Mucosa of stomach (tissue), 1 donor: ENCODE data around the gene ESRRA.
"Not testable (repeated sequence)": the region's sequence is repeated elsewhere in the genome, so short reads cannot be mapped to it uniquely, and the experiment has no call there.

Experiments
- H3K27me3 ChIP-seq: one replicate; pipeline ENCODE4 v1.7.0; 2013; ENCODE audit warnings: mild to moderate bottlenecking, low read length; ENCODE audit not compliant: control insufficient read depth, insufficient read depth
- H3K36me3 ChIP-seq: one replicate; pipeline ENCODE4 v1.7.0; 2013; ENCODE audit warnings: low read length; ENCODE audit not compliant: control insufficient read depth, insufficient read depth
- H3K4me1 ChIP-seq: one replicate; pipeline ENCODE4 v1.7.0; 2013; ENCODE audit warnings: mild to moderate bottlenecking, low read length; ENCODE audit not compliant: control insufficient read depth, insufficient read depth
- H3K4me3 ChIP-seq: one replicate; pipeline ENCODE4 v1.7.0; 2013; ENCODE audit warnings: low read length
- H3K9ac ChIP-seq: one replicate; pipeline ENCODE4 v1.7.0; 2013; ENCODE audit warnings: mild to moderate bottlenecking, low read length, moderate library complexity
- H3K9me3 ChIP-seq: one replicate; pipeline ENCODE4 v1.7.0; 2013; ENCODE audit warnings: mild to moderate bottlenecking, low read length, moderate library complexity; ENCODE audit not compliant: control insufficient read depth
- donor health status: Pancreatic carcinoma.

The ESRRA gene

DNA sequence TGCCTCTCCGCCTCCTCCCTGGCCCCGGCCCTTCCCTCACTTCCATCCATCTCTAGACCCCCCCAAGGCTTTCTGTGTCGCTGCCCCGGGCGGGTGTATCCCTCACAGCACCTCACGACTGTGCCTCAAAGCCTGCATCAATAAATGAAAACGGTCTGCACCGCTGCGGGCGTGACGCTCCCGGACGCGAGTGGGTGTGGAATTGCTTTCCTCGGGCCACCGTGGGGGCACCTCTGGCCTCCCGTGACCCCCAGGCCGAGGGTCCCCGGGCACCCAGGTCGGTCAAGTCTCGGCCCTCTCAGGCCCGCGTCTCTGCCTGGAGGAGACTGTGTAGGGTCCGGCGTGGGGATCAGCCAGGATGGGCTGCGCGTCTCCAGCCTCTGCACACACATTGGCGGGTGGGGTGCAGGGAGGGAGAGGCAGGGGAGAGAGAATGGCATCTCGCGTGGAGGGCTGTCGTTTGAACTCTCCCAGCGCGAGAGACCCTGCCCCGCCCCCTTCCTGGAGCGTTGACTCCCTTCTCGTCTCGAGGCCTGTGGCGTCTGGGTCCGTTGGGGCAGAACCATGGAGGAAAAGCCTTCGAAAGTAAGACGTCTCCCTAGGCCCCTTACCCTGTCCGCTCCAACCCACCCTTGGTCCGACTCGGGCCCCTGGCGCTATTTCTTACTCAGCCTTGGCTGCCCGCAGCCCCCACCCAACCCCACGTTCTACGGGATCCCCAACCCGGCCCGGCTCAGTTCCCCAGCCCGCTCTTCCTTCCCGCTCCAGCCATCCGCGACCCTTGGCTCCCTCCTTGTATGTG, 5.3 kb upstream of the ESRRA start, which contains the start of gene CATSPERZ:
CATSPERZ (plus strand) TSS at position 512 of the 802 bp plus-strand sequence; CDS start at position 565, 53 bp downstream.
- H3K36me3 ChIP-seq: no peaks in the 10 kb centered on the region
- H3K4me3 ChIP-seq: no peak within 1 kb of the TSS
- H3K4me1 ChIP-seq: peaks cover 36% of the 10 kb centered on the region
- H3K9me3 ChIP-seq: no peaks in the 10 kb centered on the region
- peak within 1 kb of the TSS; percentile 38 for H3K9ac ChIP-seq
- H3K27me3 ChIP-seq: peaks cover 60% of the 10 kb centered on the region

DNA sequence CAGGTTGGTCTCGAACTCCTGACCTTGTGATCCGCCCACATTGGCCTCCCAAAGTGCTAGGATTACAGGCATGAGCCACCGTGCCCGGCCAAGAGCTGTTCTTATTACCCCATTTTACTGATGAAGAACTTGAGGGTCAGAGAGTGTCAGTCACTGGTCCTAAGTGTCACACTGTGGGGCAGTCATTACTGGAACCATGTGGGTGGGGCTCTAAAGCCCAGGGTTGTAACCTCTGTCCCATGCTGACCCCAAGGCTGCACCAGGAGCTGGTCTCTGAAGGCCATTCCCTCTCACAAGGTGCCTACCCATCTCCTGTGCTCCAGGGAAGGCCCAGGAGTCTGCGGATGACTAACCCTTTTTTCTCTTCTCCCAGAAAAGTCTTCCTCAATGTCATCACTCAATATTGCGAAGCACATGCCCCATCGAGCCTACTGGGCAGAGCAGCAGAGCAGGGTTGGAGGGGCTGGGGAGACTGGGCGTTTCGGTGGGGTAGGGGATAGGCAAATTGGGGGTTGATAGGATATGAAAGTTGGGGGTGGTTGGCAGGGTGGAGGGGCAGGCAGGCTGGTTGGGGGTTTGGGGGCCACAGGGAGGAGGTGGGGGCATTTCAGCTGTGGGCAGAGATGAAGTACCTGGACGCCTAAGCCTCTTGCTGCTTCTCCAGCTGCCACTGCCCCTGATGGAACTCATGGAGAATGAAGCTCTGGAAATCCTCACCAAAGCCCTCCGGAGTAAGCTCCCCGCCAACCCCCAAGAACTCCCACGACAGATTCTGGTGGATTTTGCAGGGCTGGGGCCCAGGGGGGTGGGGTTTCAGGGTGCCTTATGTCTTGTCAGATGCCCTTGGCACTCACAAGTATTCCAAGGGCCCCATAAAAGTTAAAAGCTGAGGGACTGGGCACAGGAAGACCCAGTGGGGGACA, 2.0 kb upstream of the ESRRA start:
- H3K9ac ChIP-seq: peak overlapping the region; percentile 82
- peaks cover 26% of the 10 kb centered on the region for H3K27me3 ChIP-seq
- no peaks in the 10 kb centered on the region for H3K9me3 ChIP-seq
- H3K4me3 ChIP-seq: no peak overlapping the region
- no peaks in the 10 kb centered on the region for H3K36me3 ChIP-seq
- peaks cover 45% of the 10 kb centered on the region for H3K4me1 ChIP-seq

DNA sequence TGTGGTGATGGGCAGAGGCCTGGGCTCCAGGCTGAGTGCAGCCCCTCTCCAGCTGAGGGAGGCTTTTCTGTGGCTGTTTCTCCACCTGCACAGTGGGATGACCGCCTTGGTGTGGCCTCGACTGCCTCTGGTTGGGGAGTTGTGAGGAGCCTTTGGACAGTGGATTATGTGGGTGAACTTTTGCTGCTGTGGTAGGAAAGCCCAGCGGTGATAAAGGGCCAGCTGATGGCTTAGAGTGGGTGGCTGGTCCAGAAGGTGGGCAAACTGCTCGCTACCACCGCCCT, 1.4 kb upstream of the ESRRA start:
- H3K36me3 ChIP-seq: no peaks in the 10 kb centered on the region
- H3K4me3 ChIP-seq: peak overlapping the region; percentile 64
- H3K9ac ChIP-seq: peak overlapping the region; percentile 82
- peaks cover 45% of the 10 kb centered on the region for H3K4me1 ChIP-seq
- no peaks in the 10 kb centered on the region for H3K9me3 ChIP-seq
- H3K27me3 ChIP-seq: peaks cover 21% of the 10 kb centered on the region

- Histone ChIP-seq H3K4me1 (peaks cover 39% of the 10 kb centered on the region), H3K9ac (peak overlapping the region; percentile 82), H3K27me3 (peaks cover 16% of the 10 kb centered on the region), H3K4me3 (peak overlapping the region; percentile 64), H3K36me3 (no peaks in the 10 kb centered on the region), H3K9me3 (no peaks in the 10 kb centered on the region)
These were observed 830 bp upstream of the ESRRA start for GRCh38 chr11:64304316-64305072.

GRCh38 chr11:64305691-64306562, 603 bp downstream of the ESRRA start:
- no peaks in the 10 kb centered on the region for H3K9me3 ChIP-seq
- peaks cover 25% of the 10 kb centered on the region for H3K4me1 ChIP-seq
- peak overlapping the region; percentile 70 for H3K9ac ChIP-seq
- peak overlapping the region; percentile 87 for H3K4me3 ChIP-seq
- no peaks in the 10 kb centered on the region for H3K36me3 ChIP-seq
- H3K27me3 ChIP-seq: peaks cover 1% of the 10 kb centered on the region

- H3K27me3 ChIP-seq: no peaks in the 10 kb centered on the region
- peak overlapping the region; percentile 87 for H3K4me3 ChIP-seq
- no peaks in the 10 kb centered on the region for H3K9me3 ChIP-seq
- peaks cover 25% of the 10 kb centered on the region for H3K4me1 ChIP-seq
- H3K36me3 ChIP-seq: no peaks in the 10 kb centered on the region
- H3K9ac ChIP-seq: peak overlapping the region; percentile 70
These were observed 1.2 kb downstream of the ESRRA start for GRCh38 chr11:64306563-64306875.

DNA sequence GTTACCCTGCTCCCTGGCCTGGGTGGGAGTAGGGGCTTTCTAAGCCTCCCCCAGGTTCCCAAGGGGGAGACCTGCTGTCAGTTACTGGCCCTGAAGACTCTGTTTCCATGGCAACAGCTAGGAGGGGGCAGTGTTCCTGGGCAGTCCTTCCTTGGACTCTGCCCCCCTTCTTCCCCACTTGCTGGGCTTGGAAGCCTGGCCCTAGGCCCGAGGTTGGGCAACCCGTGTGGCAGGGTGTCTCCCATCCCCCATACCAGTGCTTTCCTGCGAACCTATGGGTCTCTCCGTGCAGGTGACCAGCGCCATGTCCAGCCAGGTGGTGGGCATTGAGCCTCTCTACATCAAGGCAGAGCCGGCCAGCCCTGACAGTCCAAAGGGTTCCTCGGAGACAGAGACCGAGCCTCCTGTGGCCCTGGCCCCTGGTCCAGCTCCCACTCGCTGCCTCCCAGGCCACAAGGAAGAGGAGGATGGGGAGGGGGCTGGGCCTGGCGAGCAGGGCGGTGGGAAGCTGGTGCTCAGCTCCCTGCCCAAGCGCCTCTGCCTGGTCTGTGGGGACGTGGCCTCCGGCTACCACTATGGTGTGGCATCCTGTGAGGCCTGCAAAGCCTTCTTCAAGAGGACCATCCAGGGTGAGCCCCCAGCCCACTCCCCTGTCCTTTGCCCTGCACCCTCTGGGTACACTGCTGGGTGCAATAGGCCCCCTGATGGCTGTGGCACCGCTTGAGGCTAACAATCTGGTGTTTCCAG, 1.7 kb downstream of the ESRRA start:
- no peaks in the 10 kb centered on the region for H3K27me3 ChIP-seq
- peaks cover 25% of the 10 kb centered on the region for H3K4me1 ChIP-seq
- no peaks in the 10 kb centered on the region for H3K36me3 ChIP-seq
- H3K9ac ChIP-seq: peak overlapping the region; percentile 70
- no peaks in the 10 kb centered on the region for H3K9me3 ChIP-seq
- H3K4me3 ChIP-seq: peak overlapping the region; percentile 87

- not testable (repeated sequence) for H3K9me3 ChIP-seq, H3K9ac ChIP-seq, H3K36me3 ChIP-seq, H3K27me3 ChIP-seq, H3K4me3 ChIP-seq
- H3K4me1 ChIP-seq: peaks cover 25% of the 10 kb centered on the region
These were observed 2.5 kb downstream of the ESRRA start for GRCh38 chr11:64307795-64308194.

GRCh38 chr11:64312947-64313346, 7.6 kb downstream of the ESRRA start:
- Histone ChIP-seq H3K4me3 (no peak overlapping the region), H3K36me3 (peaks cover 14% of the 10 kb centered on the region), H3K27me3 (no peaks in the 10 kb centered on the region), H3K9me3 (no peaks in the 10 kb centered on the region), H3K4me1 (peaks cover 7% of the 10 kb centered on the region), H3K9ac (no peak overlapping the region)

DNA sequence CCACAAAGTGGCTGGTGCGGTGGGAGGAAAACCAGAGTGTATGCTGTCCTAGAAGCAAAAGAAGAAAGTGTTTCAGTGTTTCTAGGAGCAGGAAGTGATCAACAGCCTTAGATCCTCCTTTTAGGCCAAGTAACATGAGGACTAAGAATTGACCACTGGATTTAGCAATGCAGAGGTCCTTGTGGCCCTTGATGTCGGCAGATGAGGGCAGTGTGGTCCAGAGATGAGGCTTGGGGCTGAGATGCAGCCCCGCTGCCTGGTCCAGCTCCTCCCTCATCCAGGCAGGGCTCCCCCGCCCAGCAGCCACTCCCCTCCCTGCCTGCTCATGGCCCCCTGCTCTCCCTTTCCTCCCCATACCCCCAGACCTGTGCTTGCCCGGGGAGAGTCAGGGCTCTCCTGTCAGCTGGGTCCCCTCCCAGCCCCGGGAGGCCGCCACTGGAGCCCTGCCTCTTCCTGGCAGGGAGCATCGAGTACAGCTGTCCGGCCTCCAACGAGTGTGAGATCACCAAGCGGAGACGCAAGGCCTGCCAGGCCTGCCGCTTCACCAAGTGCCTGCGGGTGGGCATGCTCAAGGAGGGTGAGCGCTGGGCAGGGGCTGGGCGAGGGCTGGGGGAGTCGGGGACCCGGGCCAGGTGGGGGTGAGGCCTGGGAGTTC, 8.3 kb downstream of the ESRRA start:
- no peak overlapping the region for H3K4me3 ChIP-seq
- H3K36me3 ChIP-seq: peaks cover 14% of the 10 kb centered on the region
- no peaks in the 10 kb centered on the region for H3K27me3 ChIP-seq
- no peaks in the 10 kb centered on the region for H3K9me3 ChIP-seq
- no peak overlapping the region for H3K9ac ChIP-seq
- peaks cover 7% of the 10 kb centered on the region for H3K4me1 ChIP-seq
